Fibroblast of skin of left biceps (primary cell): ENCODE measurements around the gene C2CD3.
"Not testable (repeated sequence)": the region's sequence is repeated elsewhere in the genome, so short reads cannot be mapped to it uniquely, and the experiment has no call there.

Experiments
- DNase-seq, 2 experiments: peaks; one replicate each; pipeline ENCODE4 v3.0.0-alpha.2; 2013; ENCODE audit warnings: low read depth in 2 of 2

The C2CD3 gene

GRCh38 chr11:74112877-74113276 lies 57.9 kb downstream of the C2CD3 start:
- no peak for DNase-seq

DNA sequence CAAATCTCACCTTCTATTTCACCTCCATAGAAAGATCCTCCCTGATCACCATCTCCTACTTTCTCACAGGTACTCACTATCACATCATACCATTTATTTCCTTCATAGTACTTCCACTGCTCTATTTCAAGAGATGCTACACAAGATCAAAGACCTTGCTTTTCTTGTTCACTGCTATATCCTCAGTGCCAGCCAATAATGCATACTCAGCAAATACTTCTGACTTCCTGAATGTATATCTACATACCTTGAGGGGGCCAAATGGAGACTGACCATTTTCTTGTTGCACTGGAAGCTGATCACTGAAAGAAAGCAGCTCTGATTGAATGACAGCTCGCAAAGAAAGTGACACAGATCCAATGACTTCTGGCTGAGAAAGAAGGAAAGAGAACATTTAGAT lies 64.7 kb downstream of the C2CD3 start:
- DNase-seq, result no peak

DNA sequence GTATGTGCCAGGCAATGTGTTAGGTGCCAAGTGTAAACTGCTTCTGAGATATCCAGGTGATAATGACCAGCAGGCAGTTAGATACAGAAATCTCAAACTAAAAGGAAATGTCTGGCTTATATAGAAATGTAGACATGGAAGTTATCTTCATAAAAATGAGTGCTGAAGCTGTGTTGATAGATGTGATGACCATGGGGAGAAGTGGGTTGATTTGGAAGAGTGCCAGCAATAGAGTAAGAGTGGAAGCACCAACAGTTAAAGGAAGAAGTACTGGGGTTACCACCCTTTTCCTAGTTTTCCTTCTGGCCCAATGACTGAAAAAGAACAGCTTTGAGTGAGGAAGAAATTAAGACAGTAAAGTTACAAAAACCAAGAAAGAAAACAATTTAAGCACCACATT lies 68.5 kb downstream of the C2CD3 start:
- DNase-seq, result no peak

- DNase-seq, result no peak
Observed at GRCh38 chr11:74100735-74101134, 70.1 kb downstream of the C2CD3 start.

GRCh38 chr11:74100231-74100630 lies 70.6 kb downstream of the C2CD3 start:
- DNase-seq, result no peak

- DNase-seq, result no peak
Observed at GRCh38 chr11:74097686-74098237, 73.0 kb downstream of the C2CD3 start.

DNA sequence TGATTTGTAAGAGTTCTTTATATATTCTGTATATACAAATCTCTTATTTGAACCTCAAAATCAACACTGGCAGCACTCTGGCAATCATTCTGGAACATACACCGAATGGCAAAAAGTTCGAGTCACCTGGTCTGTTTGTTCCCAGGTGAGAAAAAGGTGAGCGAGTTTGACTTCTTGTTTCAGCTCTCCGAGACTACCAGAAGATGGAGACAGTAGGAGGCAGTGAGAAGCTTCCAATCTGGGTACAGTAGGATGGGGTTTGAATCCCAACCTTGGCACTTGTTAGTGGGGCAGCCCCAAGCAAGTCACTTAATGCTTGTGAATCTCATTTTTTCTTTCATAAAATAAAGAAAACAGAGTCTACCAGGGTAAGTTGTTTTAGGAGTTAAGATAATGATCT lies 76.4 kb downstream of the C2CD3 start:
- DNase-seq, result no peak

DNA sequence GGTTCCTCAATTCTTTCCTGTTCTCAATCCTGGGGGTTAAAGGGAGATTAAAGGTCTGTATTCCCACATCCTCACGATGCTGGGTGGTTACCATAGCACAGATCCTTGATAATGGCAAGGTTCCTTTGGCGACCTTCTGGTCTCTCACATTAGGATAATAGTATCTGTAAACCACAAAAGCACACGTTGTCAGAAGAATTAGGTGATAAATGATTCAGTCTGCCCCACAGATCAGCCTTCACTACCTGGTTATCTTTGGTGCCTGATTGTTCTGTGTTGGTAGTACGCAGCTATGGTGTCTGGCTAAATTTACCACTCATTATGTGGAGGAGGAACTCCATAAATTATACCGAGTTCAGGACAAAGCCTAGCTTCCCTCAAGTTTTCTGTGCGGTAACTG lies 78.4 kb downstream of the C2CD3 start:
- DNase-seq, result no peak

GRCh38 chr11:74091549-74091948 lies 79.3 kb downstream of the C2CD3 start:
- no peak for DNase-seq

DNA sequence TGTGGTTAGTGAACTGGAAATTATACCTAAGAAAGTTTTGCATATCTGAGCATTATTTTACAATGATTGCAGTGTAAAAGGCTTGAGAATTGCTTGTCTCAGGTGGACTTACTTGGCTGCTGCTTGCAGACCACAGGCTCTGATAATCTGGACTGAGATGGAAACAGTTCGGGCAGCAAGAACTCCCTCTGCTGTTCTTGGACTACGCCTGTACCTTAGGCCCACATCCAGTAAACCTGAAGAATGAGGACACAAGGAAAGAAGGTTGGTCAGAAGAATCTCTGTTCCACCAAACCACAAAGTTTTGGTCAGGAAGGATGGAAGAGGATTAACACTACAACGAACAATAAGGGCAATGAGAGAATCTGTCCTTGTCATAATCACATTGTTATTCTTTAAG lies 80.1 kb downstream of the C2CD3 start:
- DNase-seq, result no peak

GRCh38 chr11:74086242-74086884 lies 84.4 kb downstream of the C2CD3 start:
- no peak for DNase-seq

- DNase-seq, result no peak
Observed at GRCh38 chr11:74085542-74085892, 85.3 kb downstream of the C2CD3 start.

DNA sequence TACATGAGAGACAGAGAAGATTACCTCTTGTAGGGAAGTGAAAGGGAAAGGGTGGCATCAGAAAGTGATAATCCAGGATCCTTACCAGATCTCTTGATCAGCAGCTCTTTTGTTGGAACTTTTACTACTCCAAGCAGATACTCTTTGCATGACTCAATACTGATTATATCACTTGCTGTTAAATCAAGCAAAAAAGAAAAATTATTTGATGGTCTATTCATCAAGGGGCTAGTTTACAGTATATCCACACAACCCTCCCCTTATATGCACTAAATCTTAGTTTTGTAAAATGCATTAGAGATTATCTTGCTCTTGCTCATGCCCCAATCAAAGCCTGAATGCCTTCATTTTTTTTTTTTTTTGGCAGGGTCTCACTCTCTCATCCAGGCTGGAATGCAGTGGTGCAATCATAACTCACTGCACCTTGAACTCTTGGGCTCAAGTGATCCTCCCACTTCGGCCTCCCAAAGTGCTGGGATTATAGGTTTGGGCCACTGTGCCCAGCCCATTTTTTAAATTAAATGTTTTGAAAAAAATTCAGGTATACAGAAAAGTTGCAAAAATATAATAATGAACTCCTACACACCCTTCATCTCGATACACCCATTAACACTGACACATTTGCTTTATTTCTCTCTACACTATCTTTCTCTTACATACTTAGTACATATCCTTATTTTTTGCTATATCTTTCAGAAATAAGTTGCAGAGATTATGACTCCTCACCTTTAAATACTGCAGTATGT lies 85.8 kb downstream of the C2CD3 start:
- DNase-seq, result no peak

DNA sequence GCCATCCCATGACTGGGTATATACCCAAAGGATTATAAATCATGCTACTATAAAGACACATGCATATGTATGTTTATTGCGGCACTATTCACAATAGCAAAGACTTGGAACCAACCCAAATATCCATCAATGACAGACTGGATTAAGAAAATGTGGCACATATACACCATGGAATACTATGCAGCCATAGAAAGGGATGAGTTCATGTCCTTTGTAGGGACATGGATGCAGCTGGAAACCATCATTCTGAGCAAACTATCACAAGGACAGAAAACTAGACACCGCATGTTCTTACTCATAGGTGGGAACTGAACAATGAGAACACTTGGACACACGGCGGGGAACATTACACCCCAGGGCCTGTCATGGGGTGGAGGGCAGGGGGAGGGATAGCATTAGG lies 86.9 kb downstream of the C2CD3 start:
- DNase-seq, result not testable (repeated sequence)

GRCh38 chr11:74081428-74081827 lies 89.4 kb downstream of the C2CD3 start:
- no peak for DNase-seq

DNA sequence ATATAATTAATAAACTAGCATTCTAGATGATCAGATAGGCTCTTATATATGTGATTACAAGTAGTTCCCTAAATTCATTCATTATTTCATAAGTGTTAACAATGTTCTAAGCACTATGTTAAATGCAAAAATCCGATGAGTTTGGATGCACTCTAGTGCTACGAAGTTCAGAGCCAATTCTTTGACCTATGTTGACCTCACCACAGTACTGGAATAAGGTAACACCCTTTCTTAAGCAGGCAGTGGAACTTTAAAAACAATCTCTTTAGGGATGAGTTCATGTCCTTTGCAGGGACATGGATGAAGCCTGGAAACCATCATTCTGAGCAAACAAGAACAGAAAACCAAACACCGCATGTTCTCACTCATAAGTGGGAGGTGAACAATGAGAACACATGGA lies 93.6 kb downstream of the C2CD3 start:
- no peak for DNase-seq

- DNase-seq, result no peak
Observed at GRCh38 chr11:74072721-74073120, 98.1 kb downstream of the C2CD3 start.

DNA sequence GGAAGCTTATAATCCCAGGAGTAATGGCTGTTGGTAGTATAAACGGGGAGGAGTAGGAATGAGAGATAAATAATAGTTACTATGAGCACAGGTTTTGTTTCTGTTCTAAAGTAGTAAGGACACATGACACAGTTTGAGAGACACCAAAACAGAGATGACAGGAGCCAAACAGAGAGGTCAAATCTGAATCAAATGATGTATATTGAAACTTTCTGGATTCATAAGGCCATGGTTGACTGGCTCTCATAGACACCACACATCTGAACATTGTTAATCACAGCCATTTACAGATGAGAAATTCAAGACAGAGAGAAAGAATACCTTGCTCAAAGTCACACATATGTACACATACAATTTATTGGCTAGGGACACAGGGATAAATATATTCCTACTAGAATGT lies 98.5 kb downstream of the C2CD3 start:
- no peak for DNase-seq

- no peak for DNase-seq
Observed at GRCh38 chr11:74070723-74071492, 99.9 kb downstream of the C2CD3 start.

DNA sequence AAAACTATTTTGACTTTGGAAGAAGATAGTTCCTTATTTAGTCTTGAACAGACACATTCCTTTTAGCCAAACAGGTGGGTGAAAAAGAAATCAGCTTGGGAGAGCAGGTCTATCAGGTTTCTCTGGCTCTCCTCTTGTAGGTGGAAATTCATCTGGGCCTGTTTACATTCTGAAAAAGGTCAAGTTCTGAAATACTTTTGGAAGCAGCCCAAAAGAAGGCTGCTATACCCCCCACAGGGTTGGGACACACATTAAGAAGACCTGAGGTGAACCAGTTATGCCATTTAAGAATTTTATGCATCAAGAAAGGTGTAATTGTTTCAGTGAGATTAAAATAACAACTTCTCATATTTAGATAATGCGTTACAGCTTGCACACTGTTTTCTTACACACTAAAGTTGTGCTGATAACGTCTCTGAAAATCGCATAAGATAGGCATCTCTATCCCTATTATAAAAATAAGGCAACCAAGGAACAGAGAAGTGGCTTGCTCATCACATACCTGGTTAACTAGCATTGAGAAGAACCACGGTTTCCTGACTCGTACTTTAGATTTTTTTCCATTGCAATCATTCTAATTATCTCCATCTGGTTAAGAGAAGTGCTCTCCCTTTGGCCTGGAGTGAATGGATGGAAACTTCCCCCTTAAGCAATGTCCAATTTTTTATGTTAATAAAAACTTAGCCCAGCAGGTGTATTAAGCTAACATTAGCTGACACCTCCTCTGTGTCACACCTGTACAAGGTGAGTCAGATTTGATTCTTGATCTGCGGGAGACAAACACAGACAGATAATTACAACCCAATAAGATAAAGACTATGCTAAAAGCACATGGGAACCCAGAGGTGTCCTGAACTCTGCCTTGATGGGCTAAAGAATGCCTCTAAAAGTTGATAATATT lies 101.4 kb downstream of the C2CD3 start:
- DNase-seq, result no peak

DNA sequence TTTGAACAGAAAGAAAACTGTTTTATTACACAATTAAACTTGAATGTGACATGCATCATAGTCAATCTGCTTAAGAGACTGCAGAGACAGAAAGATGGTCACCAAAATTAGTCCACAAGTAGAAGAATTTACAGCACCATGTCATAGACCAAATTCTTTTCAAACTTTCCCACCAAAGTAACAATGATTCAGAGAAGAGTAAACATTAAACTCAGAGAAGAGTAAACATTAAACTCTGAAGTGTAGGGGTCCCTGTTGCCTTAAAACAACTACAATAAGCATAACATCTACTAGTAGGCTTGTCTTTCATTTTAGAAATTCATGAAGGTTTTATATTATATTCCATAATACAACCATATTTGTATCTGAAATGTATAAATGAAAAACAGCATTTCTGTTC lies 104.1 kb downstream of the C2CD3 start:
- not testable (repeated sequence) for DNase-seq

DNA sequence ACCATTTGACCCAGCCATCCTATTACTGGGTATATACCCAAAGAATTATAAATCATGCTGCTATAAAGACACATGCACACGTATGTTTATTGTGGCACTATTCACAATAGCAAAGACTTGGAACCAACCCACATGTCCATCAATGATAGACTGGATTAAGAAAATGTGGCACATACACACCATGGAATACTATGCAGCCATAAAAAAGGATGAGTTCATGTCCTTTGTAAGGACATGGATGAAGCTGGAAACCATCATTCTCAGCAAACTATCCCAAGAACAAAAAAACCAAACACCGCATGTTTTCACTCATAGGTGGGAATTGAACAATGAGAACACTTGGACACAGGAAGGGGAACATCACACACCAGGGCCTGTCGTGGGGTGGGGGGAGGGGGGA lies 105.3 kb downstream of the C2CD3 start:
- DNase-seq, result not testable (repeated sequence)
